Glomerular visceral epithelial cell (primary cell): ENCODE results near the gene DCTD.
A peak's percentile ranks its signal among the peaks of the same experiment; 100 is the strongest.

ENCODE experiments used
- DNase-seq: peaks from one replicate; pipeline ENCODE4 v3.0.0-alpha.2; 2016; ENCODE audit errors: extremely low spot score

The DCTD gene

GRCh38 chr4:182917182-182918043 lies at the start of gene DCTD:
TSS of gene DCTD (minus strand) at chr4:182917386. CDS start at chr4:182915568, 1,818 bp downstream.
- DNase-seq, result peak; percentile 75

- no peak for DNase-seq
Measured at GRCh38 chr4:182960746-182961145, 43.6 kb upstream of the DCTD start.

GRCh38 chr4:182960228-182960627 lies 43.0 kb upstream of the DCTD start:
- no peak for DNase-seq

- DNase-seq, result no peak
Measured at GRCh38 chr4:182955411-182955810, 38.2 kb upstream of the DCTD start.

- DNase-seq, result no peak
Measured at GRCh38 chr4:182944484-182945213, 27.5 kb upstream of the DCTD start.

GRCh38 chr4:182939680-182940079 lies 22.5 kb upstream of the DCTD start:
- no peak for DNase-seq

GRCh38 chr4:182938205-182938645 lies 21.0 kb upstream of the DCTD start:
- peak; percentile 76 for DNase-seq

- no peak for DNase-seq
Measured at GRCh38 chr4:182937268-182938204, 20.4 kb upstream of the DCTD start.

- DNase-seq, result no peak
Measured at GRCh38 chr4:182932651-182933050, 15.5 kb upstream of the DCTD start.

GRCh38 chr4:182931691-182932345 lies 14.6 kb upstream of the DCTD start:
- DNase-seq, result no peak

- no peak for DNase-seq
Measured at GRCh38 chr4:182930889-182931288, 13.7 kb upstream of the DCTD start.

GRCh38 chr4:182929296-182929695 lies 12.1 kb upstream of the DCTD start:
- peak; percentile 65 for DNase-seq

- no peak for DNase-seq
Measured at GRCh38 chr4:182928061-182928460, 10.9 kb upstream of the DCTD start.

- DNase-seq, result no peak
Measured at GRCh38 chr4:182927505-182927904, 10.3 kb upstream of the DCTD start.

- DNase-seq, result no peak
Measured at GRCh38 chr4:182925855-182926254, 8.7 kb upstream of the DCTD start.

- DNase-seq, result peak; percentile 31
Measured at GRCh38 chr4:182925298-182925757, 8.1 kb upstream of the DCTD start.

- DNase-seq, result no peak
Measured at GRCh38 chr4:182924497-182924896, 7.3 kb upstream of the DCTD start.

- DNase-seq, result no peak
Measured at GRCh38 chr4:182923796-182924340, 6.7 kb upstream of the DCTD start.

- no peak for DNase-seq
Measured at GRCh38 chr4:182923366-182923765, 6.2 kb upstream of the DCTD start.

GRCh38 chr4:182922501-182923284 lies 5.5 kb upstream of the DCTD start:
- DNase-seq, result peak; percentile 66
